Fibroblast of lung (primary cell): ENCODE measurements around the gene GPRC5C. TPM values are rescaled to one million over a fixed set of nuclear protein-coding genes. Genes with fewer than 3 reads are reported as not detected.

ENCODE experiments used
- DNase-seq, 2 donors: peaks; one replicate each; pipeline versions ENCODE4 v3.0.0 to v3.0.0-alpha.2; 2010; ENCODE audit warnings: low read depth in 2 of 2
- H2AFZ ChIP-seq: 2 replicates; pipeline ENCODE4 v1.5.1; 2012; ENCODE audit warnings: low read length, control low read depth, inconsistent platforms
- H3K27ac ChIP-seq: 2 replicates; pipeline ENCODE4 v1.5.1; 2011; ENCODE audit warnings: low read length, control low read depth; ENCODE audit not compliant: insufficient read depth
- H3K27me3 ChIP-seq: 2 replicates; pipeline ENCODE4 v1.5.1; 2011; ENCODE audit warnings: mild to moderate bottlenecking, low read length; ENCODE audit not compliant: control insufficient read depth, insufficient read depth
- H3K36me3 ChIP-seq: 2 replicates; pipeline ENCODE4 v1.5.1; 2011; ENCODE audit warnings: low read length; ENCODE audit not compliant: control insufficient read depth, insufficient read depth
- H3K4me1 ChIP-seq: 2 replicates; pipeline ENCODE4 v1.5.1; 2011; ENCODE audit warnings: low read length; ENCODE audit not compliant: control insufficient read depth, insufficient read depth; ENCODE audit errors: extremely low read depth
- H3K4me2 ChIP-seq: 2 replicates; pipeline ENCODE4 v1.5.1; 2011; ENCODE audit warnings: low read length, control low read depth; ENCODE audit not compliant: insufficient read depth; ENCODE audit errors: extremely low read depth
- H3K4me3 ChIP-seq, 4 experiments: fragments of 200-600 bp in 1 of 4; sonication (generic) in 1 of 4; replicated peaks in 1 of 4; 2 replicates each; pipeline ENCODE4 v1.5.1; 2011 to 2016; ENCODE audit warnings: low read length in 4 of 4, low read depth in 3 of 4, mild to moderate bottlenecking in 3 of 4, control low read depth in 2 of 4, inconsistent platforms in 1 of 4, mixed read lengths in 1 of 4; ENCODE audit not compliant: insufficient read depth in 1 of 4; ENCODE audit errors: control extremely low read depth in 1 of 4
- H3K79me2 ChIP-seq: 2 replicates; pipeline ENCODE4 v1.5.1; 2012; ENCODE audit warnings: mild to moderate bottlenecking, low read length, inconsistent platforms; ENCODE audit not compliant: control insufficient read depth, insufficient read depth
- H3K9ac ChIP-seq: 2 replicates; pipeline ENCODE4 v1.5.1; 2011; ENCODE audit warnings: mild to moderate bottlenecking, low read length, control low read depth; ENCODE audit not compliant: insufficient read depth
- H3K9me3 ChIP-seq: 2 replicates; pipeline ENCODE4 v1.5.1; 2012; ENCODE audit warnings: low read depth, low read length; ENCODE audit not compliant: control insufficient read depth, insufficient read depth
- H4K20me1 ChIP-seq: 2 replicates; pipeline ENCODE4 v1.5.1; 2011; ENCODE audit warnings: low read length; ENCODE audit not compliant: control insufficient read depth, insufficient read depth; ENCODE audit errors: extremely low read depth
- EZH2 ChIP-seq: IDR thresholded peaks from 2 replicates; pipeline ENCODE4 v1.5.1; 2012; ENCODE audit warnings: low read length, control low read depth, mild to moderate bottlenecking; ENCODE audit errors: missing control alignments
- polyA plus RNA-seq, 2 donors: library from polyadenylated mRNA; depleted of rRNA in 1 of 2; stranded (reverse) in 1 of 2; unstranded in 1 of 2; fragments of >200 nt; gene quantifications; 2 replicates each; pipeline ENCODE4 v1.2.1, GENCODE V29; 2011 to 2012; ENCODE audit warnings: missing spikeins in 1 of 2
- total RNA-seq: library from RNA; depleted of rRNA; stranded (reverse); fragments of >200 nt; gene quantifications from 2 replicates; pipeline ENCODE4 v1.2.1, GENCODE V29; 2014
- TF ChIP-seq, protein P1 (sequence below), 2 donors: IDR thresholded peaks in 1 of 2; conservative IDR thresholded peaks in 1 of 2; 1 replicate in 1 of 2; 2 replicates in 1 of 2; pipeline ENCODE4 v1.5.1; 2011 to 2012; ENCODE audit warnings: low read length in 2 of 2, control low read depth in 1 of 2, inconsistent platforms in 1 of 2, low read depth in 1 of 2, mild to moderate bottlenecking in 1 of 2

The GPRC5C gene
- total and polyA plus RNA-seq, 2 donors (not counting 1 experiment from before 2014, with no cell fraction given), result 0.11 to 1.5 TPM

DNA sequence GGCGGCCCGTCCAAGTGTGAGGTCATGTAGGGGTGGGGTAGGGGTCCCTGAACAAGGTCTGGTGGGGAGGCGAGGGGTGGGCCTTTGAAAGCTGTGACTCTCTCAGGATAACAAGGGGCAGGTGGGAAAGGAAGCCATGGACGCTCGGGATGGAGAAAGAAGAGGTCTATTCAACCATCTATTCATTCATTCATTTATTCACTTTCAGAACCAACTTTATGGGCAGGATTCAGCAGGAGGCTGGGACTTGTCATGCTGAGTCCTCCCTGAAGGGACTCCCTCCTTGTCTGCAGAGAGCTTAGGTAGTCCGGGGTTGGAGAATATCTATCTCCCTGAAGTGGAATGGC lies 25.9 kb downstream of the GPRC5C start:
- Histone ChIP-seq H3K27me3 (no peaks in the 10 kb centered on the region), H3K4me2 (no peak overlapping the region), H3K4me3 (no peak overlapping the region), H3K36me3 (no peaks in the 10 kb centered on the region), H3K9me3 (no peaks in the 10 kb centered on the region), H3K9ac (no peak overlapping the region), H3K79me2 (no peaks in the 10 kb centered on the region), H4K20me1 (no peaks in the 10 kb centered on the region), H2AFZ (no peak overlapping the region), H3K4me1 (no peaks in the 10 kb centered on the region), H3K27ac (no peak overlapping the region)
- no peak for DNase-seq
- no peak for TF ChIP-seq EZH2

DNA sequence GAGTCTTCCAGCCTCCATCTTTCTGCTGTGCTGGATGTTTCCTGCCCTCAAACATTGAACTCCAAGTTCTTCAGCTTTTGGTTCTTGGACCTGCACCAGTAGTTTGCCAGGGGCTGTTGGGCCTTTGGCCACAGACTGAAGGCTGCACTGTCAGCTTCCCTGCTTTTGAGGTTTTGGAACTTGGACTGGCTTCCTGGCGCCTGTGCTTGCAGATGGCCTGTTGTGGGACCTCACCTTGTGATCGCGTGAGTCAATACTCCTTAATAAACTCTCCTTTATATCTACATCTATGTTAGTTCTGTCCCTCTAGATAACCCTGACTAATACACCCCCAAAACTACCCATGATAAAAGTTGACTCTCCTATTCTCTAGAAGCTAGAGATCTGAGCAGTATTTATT lies 26.9 kb downstream of the GPRC5C start:
- H3K79me2 ChIP-seq, result no peaks in the 10 kb centered on the region
- no peaks in the 10 kb centered on the region for H3K4me1 ChIP-seq
- TF ChIP-seq, protein P1, sequence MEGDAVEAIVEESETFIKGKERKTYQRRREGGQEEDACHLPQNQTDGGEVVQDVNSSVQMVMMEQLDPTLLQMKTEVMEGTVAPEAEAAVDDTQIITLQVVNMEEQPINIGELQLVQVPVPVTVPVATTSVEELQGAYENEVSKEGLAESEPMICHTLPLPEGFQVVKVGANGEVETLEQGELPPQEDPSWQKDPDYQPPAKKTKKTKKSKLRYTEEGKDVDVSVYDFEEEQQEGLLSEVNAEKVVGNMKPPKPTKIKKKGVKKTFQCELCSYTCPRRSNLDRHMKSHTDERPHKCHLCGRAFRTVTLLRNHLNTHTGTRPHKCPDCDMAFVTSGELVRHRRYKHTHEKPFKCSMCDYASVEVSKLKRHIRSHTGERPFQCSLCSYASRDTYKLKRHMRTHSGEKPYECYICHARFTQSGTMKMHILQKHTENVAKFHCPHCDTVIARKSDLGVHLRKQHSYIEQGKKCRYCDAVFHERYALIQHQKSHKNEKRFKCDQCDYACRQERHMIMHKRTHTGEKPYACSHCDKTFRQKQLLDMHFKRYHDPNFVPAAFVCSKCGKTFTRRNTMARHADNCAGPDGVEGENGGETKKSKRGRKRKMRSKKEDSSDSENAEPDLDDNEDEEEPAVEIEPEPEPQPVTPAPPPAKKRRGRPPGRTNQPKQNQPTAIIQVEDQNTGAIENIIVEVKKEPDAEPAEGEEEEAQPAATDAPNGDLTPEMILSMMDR (conservative IDR thresholded peaks at IDR 0.05 in 1 of 2, IDR thresholded peaks at IDR 0.05 in 1 of 2; ENCODE audit: low read depth in 1 of 2, low read length in 2 of 2), result no peak
- no peak for TF ChIP-seq EZH2

GRCh38 chr17:74459622-74460021 lies 27.7 kb downstream of the GPRC5C start:
- Histone ChIP-seq H3K4me2 (no peak overlapping the region), H4K20me1 (no peaks in the 10 kb centered on the region), H3K79me2 (no peaks in the 10 kb centered on the region), H3K4me1 (no peaks in the 10 kb centered on the region), H3K9me3 (no peaks in the 10 kb centered on the region), H3K9ac (no peak overlapping the region), H3K4me3 (no peak overlapping the region), H3K36me3 (no peaks in the 10 kb centered on the region), H3K27me3 (no peaks in the 10 kb centered on the region), H2AFZ (no peak overlapping the region), H3K27ac (no peak overlapping the region)
- no peak for DNase-seq
- no peak for TF ChIP-seq EZH2
- TF ChIP-seq, protein P1 (conservative IDR thresholded peaks at IDR 0.05 in 1 of 2, IDR thresholded peaks at IDR 0.05 in 1 of 2; ENCODE audit: low read depth in 1 of 2, low read length in 2 of 2), result no peak

More for the DNA sequence above, 26.9 kb downstream of the GPRC5C start:
- H3K4me3 ChIP-seq, result no peak overlapping the region
- no peak overlapping the region for H2AFZ ChIP-seq
- no peaks in the 10 kb centered on the region for H3K27me3 ChIP-seq
- H3K9ac ChIP-seq, result no peak overlapping the region
- no peak overlapping the region for H3K4me2 ChIP-seq
- no peaks in the 10 kb centered on the region for H3K9me3 ChIP-seq
- H4K20me1 ChIP-seq, result no peaks in the 10 kb centered on the region
- no peak for DNase-seq
- no peak overlapping the region for H3K27ac ChIP-seq
- H3K36me3 ChIP-seq, result no peaks in the 10 kb centered on the region
